HG02678 (cell line): ENCODE measurements around the gene KY.

Experiments
- ATAC-seq: cut with Tn5 transposase; IDR thresholded peaks from one replicate; pipeline ENCODE4 v1.9.1; 2021; ENCODE audit warnings: mild to moderate bottlenecking, moderate library complexity; ENCODE audit not compliant: unreplicated experiment

The KY gene

DNA sequence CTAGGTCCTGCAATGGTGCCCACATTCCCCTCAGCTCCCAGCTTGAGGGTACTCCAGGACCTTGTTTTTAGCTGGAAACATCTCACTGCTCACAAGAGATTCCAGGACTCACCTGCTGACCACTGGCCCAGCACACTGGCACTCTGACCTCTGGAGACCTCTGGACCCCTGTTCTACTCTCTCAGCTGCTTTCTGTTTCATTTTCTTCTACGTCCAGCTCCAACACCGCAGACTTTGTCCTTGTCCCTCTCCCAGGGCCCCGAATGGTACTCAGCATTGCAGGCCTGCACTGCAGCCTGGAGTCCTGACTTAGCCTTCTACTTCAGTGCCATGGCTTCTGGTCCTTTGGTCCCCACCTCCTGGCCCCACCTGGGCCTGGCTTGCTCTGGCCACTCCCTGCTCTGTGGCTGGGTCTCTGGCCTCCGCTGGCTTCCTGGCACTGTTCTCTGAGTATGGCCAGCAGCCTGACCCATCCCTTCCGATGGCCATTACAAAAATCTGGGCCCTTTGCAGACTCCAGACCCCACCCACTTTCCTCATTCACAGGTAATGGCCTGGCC, 27.9 kb downstream of the KY start:
- no peak for ATAC-seq

DNA sequence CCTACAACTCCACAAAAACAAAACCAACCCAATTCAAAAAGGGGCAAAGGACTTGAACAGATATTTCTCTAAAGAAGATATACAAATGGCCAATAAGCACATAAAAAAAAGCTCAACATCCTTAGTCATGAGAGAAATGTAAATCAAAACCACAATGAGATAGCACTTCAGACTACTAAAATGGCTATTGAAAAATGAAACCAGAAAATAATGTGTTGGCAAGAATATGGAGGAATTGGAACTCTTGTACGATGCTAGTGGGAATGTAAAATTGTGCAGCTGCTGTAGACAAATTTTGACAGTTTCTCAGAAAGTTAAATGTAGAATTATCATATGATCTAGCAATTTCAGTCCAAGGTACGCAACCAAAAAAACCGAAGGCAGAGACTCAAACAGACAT, 29.0 kb downstream of the KY start:
- ATAC-seq: no peak

DNA sequence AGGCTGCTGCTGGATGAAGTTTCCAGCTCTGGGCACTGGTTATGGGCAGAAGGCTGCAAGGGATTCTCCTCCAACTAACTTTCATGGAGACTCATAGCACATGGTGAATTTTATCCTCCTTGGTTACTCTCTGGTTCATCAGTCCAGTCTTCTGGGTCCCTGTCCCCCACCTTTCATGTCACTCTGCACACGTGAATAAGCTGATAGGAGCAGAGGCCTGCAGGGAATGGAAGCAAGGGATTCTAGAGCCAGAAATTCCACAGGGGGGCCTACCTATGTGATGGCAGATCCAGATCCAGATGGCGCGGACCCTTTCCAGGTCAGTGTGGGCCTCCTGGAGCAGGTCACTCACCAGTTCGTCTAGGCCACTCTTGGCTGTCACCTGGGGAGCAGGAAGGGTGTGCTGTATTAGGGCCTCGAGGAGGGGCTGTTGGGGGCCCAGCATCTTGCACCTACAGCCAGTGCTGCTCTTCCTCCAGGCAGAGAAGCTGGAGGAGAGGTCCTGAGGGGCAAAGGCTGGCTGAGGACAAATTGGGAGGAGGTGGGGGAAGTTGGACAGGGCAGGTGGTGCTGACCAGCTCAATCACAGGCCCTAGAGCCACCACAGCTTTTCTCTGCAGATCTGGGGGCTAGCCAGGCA, 30.2 kb downstream of the KY start:
- ATAC-seq: no peak

DNA sequence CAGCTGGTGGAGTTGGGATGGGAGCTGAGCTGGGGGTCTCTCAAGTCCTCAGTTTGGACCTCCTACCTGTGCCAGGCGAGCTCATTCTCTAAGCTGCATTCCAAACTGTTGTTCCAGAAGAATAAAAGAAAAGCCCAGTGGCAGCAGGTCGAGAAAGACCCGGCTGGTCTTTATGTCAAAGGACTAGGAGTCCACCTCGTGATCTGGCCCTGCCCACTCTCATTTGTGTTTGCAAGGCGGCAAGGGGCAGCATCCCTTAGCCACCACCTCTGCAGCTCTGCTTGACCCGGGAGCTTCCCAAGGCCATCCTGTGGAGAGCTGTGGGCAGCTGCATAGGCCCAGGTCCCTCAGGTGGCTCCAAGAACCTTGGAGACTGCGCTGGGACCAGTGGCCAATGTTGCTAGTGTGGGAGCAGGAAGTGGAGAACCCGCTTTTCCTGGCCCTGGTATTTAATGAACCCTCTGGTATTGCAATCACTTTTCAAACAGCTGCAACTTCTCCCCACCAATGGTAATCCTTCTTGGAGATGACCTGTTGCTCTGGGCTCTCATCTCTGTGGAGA, 30.9 kb downstream of the KY start:
- ATAC-seq: no peak

DNA sequence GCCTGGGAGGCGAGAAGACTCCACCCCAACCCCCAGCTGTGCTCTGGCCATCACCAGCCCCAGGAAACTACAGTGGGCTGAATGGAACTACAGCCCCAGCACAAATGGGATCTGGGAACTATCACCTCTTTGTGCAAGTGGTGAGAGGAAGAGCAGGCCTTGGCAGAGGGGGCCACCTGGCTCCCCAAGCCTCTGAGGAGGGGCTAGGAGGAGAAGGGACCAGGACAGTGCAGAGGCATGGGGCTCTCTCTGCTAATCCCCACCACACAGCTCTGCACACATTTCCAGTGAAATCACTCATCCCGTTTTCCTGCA, 31.6 kb downstream of the KY start:
- ATAC-seq: no peak

DNA sequence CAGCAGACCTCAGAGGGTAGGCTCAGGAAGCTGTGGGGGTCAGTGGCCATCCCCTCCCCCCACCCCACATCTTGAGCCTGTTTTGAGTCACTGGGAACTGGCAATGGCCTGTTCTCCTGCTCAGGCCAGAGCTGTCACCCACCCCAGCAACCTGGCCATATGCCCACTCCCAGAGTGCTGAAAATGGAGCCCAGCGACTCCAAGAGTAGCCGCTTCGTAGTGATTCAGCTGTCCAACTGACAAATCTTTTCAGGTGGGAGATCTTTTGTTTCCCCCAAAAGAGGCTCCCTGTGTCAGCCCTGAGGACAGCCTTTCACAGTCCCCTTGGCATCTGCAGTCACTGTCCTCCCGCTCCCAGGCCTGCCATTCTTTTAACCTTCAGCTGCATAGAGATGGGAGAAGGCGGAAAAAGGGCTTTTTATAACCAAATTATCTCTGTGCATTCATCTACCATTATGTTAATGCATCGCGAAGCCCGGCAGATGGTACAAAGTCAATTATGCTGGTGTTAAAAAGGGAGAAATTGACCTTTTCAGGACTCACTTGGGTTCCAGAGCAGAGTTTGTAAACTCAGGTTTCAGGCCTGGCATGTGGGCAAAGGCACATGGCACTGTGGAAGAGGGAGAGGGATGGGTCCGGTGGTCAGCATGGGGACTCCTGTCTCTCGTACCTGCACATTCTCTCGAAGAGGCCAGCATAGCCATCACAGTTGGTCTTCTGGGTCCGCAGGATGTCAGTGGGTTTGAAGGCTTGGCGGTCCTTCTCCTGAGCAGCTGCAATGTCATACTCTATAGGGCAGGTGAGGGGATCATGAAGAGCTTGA, 32.1 kb downstream of the KY start:
- no peak for ATAC-seq

DNA sequence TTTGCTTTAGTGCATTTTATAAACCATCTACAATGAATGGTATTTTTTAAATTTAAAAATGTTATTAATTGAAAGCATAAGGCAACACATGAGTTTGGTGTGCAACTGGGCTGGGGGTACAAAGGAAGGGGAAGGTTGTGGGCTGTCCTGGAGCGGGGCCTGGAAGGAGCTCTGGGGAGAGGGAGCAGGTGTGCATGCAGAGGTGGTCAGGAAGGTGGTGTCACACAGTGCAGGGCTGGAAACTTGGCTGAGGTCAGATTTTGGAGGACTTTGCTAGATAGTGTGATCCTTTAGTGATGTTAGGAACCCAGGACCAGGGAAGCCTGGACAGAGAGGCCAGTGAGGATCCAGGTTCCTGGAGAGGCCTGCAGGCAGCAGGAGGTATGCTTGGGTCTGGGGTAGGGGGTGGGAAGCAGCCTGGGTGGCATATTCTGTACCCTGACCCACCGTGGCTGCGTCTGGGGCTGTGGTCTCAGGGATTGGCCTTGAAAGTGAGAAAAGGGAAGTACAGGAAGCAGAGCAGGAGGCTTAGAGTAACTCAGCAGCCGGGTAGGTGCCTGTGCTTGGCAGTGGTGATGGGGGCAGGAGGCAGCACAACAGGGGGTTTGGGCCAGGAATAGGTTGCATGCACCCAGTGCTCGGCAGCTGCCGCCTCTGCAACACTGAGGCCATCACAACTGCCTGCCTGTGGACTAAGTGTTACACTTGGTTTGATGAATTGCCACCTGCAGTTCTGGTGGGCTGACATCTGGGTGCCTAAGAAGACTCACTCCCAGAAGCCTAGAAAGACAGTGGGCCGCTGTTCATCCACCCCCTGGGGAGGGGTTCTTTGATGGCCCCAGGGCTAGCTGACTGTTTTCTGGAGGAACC, 33.0 kb downstream of the KY start:
- ATAC-seq: no peak

DNA sequence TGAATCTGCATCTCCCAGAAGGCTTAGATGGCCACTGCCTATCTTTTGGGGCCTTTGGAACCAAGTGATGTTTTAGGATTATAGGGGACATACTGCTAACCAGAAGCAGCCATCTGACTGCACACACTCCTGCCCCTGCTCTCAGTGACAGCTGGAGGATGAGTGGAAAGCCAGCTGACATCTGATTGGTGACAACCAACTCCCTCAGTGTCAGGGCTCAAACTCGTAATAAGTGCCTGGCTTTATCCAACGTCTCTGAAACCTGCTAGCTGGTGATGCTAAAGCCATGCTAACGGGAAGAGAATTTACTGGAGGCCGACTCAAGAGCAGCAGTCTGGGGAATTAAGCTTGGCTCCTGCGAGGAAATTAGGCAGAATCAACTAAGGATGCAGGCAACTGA, 35.1 kb downstream of the KY start:
- ATAC-seq: no peak

DNA sequence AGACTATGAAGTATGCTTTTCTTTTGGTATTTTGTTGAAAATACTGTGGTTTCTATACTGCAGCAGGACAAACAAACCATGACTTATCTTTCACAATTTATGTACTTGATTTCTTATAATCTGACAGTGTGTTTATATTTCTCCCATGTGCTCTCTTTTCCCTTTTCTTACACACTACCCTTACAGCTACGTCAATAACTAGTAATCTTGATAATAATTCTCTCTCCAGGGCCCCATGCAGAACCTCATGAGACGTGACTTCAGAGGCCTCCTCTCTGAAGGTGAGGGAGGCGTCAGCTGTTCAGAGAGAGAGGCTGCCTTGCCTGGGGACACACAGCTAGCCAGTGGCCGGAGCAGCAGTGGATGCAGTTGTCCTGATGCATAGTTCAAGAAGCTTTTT, 35.9 kb downstream of the KY start:
- ATAC-seq: no peak

DNA sequence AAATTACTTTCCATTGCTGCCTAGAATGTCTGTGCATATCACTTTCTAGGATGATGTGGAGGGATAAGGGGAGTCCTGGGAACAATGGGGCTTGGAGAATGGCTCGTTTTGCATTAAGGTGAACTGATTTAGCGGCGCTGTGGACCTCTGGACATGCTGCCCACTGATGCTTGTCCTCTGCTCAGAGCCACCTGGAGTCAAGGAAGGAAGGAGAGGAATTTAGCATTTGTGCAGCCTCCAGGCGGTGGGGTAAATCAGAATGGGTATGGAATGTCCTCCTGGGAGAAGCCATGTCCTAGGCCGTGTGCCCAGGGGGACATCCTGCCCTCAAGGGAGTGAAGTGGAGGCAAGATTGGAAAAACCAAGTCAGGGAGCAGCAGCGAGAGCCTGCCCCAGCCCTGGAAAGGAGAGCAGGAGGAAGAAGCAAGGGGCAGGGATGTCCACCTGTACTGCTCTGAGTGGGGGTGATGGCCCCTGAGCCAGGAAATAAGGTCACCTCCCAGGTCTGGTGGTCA, 37.8 kb downstream of the KY start:
- no peak for ATAC-seq

DNA sequence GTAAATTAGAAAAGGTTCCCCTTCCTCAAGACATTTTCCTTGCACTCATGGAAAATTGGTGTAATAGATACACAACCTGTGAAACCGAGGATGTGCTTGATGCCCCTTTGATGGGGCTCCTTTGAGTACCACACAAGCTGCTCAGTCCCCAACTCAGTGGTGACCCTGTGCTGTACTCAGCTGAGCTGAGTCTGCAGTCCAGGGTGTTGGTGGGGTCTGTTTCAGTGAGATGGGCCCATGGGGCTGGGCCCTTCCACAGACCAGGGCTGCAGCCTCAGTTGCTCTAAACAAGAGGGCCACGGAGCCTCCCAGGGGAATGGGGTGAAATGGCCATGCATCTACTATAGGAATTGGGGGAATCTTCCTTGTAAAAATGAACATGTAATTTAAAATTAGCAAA, 39.3 kb downstream of the KY start:
- no peak for ATAC-seq

DNA sequence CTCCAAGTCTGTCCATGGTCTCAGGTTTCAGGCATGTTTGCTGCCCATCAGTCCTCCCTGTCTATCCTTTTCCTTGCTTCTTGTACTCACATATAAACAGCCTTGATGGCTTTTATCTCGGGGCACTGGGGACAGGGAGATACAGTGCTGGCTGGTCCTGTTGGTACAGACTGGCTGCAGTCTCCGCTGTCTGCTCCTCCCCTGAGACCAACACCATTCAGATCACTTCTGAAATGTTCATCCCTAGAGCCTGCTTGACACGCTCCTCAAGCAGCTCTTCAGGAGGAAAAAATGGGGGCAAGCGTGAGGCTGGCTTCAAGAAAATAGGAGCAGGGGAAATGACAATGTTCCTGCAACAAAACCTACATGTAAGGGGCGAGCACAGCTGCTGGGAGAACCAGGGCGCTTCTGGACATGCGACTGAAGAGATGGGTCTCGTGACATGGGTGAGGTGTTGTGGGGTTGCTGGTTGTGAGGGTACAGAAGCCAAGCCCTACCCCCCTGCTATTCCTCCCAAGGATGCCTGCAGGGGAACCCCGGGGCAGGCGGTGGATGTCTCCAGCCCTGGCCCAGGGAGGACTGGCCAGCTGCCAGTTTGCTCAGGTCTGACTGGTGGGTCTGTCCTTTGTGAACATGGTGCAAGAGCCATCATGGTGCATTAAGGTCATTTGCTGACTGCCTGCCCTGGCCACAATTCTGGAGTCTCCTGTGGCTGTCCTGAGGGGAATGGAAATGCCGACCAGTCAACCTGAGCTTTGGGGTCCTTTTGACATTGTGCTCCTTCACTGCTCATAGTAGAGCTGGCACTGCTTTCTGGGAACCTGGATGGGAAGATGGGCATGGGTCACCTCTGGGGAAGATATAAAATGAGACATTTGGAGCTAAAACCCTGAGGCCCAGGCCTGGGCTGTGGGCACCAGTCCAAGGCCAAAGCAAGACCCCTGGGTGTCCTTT, 40.1 kb downstream of the KY start:
- no peak for ATAC-seq

DNA sequence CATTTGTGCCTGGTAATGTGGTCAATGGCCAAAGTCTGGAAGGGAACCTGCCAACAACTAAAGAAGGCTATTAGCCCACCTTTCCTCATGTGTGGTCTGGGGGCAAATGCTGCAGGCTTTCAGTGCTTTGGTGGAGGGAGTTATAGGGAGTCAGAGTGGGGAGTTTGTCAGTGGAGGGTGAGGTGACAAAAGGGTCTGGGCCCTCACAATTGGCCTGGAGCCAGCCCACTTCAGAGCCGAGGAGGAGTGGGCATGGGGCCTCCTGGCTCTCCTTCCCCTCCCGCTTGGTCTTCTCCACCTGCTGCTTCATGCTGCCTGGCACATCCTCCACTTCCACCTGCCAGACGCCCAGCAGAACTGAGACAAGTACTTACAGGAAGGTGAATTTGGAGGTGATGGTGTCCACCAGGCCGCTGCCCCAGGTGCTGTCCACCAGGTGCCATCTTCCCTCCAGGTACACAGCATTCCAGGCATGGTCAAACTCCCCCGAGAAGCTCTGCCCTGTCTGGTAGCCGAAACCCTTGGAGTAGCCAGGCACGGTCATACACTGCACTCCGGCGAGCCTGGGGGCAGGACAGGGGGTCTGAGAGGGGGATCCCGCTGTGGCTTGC, 40.9 kb downstream of the KY start:
- no peak for ATAC-seq

DNA sequence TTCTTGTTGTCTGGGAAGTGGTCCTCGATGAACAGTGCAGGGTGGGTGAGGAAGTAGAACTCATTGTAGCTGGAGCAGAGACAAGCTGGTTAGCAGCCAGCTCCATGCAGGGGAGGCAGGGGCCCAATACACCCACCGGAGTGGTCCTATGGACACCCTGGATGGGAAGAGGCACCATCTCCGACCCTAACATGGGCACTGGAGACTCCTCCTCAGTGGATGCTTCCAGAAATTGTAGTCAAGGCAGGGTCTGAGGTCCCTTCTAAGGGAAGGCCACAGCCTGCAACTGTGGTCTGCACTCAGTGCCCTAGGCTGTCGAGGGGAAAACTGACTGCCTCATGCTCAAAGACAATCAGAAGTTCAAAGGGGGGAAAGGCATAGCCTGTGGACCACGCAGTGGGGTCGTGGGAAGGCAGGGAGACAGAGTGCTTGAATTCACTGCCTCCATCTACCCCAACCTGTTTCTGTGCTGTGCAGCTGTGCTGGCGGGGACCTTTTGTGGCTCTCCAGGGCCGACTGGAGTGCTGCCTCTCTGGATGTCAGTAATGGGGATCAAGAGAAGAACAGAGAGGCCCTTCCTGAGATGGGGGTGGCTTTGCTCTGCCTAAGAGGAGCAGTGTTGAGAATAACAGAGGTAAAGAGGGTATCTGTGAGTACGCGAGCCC, 41.9 kb downstream of the KY start:
- ATAC-seq: no peak

DNA sequence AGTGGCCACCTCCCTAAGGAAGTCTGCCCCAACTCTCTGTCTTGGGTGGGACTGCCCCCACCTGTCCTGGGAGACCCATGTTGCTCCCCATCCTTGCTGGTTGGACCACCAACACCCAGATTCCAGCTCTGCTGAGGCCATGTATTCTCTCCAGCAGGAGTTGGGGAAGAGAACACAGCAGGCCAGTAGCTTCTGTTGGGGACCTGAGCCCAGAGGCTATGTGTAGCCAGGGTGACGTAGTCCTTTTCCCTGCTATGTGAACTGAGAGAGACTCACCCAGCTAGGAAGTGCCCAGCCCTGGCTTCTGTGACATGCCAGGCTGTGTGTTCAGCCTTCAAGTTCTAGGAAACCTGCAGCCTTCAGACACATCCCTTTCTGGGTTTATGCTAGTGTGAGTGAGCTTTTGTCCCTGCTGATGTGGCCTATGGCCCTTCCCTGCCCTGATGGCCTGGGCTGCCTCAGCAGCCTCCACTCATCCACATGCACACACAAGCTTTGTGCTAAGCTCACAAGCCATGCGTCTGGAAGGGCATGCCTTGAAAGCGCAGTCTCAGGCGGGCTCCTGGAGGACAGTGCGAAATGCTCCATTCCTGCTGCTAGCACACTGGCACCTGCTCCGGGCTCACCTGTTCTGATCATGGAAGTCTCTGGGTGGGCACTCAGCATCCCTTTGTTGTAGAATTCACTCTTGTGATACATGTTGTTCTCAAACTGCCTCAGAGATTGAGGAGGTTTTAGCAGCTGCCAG, 42.6 kb downstream of the KY start:
- no peak for ATAC-seq

DNA sequence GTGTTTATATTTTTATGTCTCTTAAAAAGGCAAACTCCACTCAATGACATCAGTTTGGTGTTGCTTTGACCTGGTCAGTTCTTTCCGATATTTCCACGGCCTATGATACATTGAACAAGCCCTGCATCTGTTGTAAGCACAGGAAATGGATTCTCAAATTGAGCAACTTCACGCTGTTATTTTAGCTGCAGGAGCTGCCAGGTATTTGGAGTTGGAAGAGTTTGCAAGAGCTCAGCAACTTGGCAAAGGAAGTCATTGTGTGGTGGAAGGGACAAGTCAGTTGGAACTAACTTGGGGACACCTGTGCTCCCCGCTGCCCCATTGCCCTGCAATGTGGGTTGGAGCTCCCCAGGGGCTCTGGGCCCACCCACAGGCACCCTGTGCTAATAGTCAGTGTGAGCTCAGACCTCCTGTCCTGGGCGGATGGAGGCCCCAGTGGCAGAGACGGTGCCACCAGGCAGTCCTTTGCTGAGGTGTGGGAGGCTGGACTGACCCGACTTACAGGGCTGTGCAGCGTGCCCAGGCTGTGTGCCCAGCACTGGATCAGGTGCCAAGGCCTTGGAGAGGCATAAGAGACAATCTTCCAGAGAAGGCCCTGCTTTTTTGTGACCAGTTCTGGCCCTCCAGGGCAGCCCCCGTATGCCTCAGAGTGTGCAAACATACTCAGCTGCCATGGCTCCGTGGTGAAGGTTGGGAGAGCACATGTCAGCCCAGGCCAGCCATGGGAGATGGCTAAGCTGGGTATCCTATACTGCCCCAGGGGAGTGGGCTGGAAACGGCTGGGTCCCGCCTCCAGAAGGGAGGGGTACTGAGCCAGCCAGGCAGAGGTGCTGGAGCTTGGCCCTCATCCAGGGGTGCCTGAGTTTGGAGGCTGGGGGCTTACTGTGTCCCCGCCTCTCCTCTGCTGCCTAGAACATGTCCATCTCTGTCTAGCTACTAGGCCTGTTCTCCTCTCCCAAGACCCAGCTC, 43.5 kb downstream of the KY start:
- no peak for ATAC-seq
